IPS-18a (cell line): ENCODE results near the gene DGKH.

Experiments
- H3K27ac ChIP-seq: one replicate; pipeline ENCODE4 v1.5.1; 2013; ENCODE audit warnings: low read length
- H3K27me3 ChIP-seq: one replicate; pipeline ENCODE4 v1.6.1; 2013; ENCODE audit warnings: mild to moderate bottlenecking, low read length; ENCODE audit not compliant: control insufficient read depth, insufficient read depth
- H3K36me3 ChIP-seq: one replicate; pipeline ENCODE4 v1.6.1; 2013; ENCODE audit warnings: low read depth, low read length; ENCODE audit not compliant: control insufficient read depth
- H3K4me1 ChIP-seq: one replicate; pipeline ENCODE4 v1.6.1; 2013; ENCODE audit warnings: low read depth, low read length; ENCODE audit not compliant: control insufficient read depth
- H3K4me3 ChIP-seq: one replicate; pipeline ENCODE4 v1.5.1; 2013; ENCODE audit warnings: low read length
- H3K9ac ChIP-seq: one replicate; pipeline ENCODE4 v1.6.1; 2013; ENCODE audit warnings: mild to moderate bottlenecking, low read length, moderate library complexity
- H3K9me3 ChIP-seq: one replicate; pipeline ENCODE4 v1.6.1; 2013; ENCODE audit warnings: low read depth, low read length; ENCODE audit not compliant: control insufficient read depth

Gene DGKH

GRCh38 chr13:42174344-42175162, 126.1 kb downstream of the DGKH start:
- no peak overlapping the region for H3K27ac ChIP-seq
- H3K9ac ChIP-seq, result no peak overlapping the region
- no peaks in the 10 kb centered on the region for H3K9me3 ChIP-seq
- H3K4me1 ChIP-seq, result peaks cover 11% of the 10 kb centered on the region
- no peaks in the 10 kb centered on the region for H3K36me3 ChIP-seq
- no peak overlapping the region for H3K4me3 ChIP-seq
- H3K27me3 ChIP-seq, result peaks cover 6% of the 10 kb centered on the region

- Histone ChIP-seq H3K9me3 (no peaks in the 10 kb centered on the region), H3K27ac (no peak overlapping the region), H3K9ac (no peak overlapping the region), H3K4me1 (peaks cover 7% of the 10 kb centered on the region), H3K4me3 (no peak overlapping the region), H3K36me3 (no peaks in the 10 kb centered on the region), H3K27me3 (peaks cover 2% of the 10 kb centered on the region)
Observed at GRCh38 chr13:42176294-42176693, 127.8 kb downstream of the DGKH start.

DNA sequence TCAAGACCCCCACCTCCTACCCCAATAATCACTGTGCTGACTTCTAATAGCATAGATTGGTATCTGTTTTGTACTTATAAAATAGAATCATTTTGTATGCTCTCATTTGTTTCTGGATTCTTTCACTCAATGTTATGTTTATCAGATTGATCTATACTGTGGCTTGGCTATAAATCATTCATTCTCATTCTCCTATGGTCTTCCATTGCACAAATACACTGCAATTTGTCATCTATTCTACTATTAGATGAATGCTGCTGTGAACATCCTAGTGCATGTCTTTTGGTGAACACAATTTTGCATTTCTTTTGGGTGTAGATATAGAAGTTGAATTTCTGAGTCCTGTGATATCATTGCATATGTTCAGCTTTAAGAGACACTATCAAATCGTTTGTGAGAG, 128.7 kb downstream of the DGKH start:
- H3K9ac ChIP-seq, result no peak overlapping the region
- H3K27me3 ChIP-seq, result no peaks in the 10 kb centered on the region
- peaks cover 7% of the 10 kb centered on the region for H3K4me1 ChIP-seq
- H3K36me3 ChIP-seq, result no peaks in the 10 kb centered on the region
- H3K4me3 ChIP-seq, result no peak overlapping the region
- no peak overlapping the region for H3K27ac ChIP-seq
- H3K9me3 ChIP-seq, result no peaks in the 10 kb centered on the region

- H3K4me1 ChIP-seq, result peaks cover 5% of the 10 kb centered on the region
- H3K4me3 ChIP-seq, result no peak overlapping the region
- H3K9me3 ChIP-seq, result no peaks in the 10 kb centered on the region
- no peak overlapping the region for H3K9ac ChIP-seq
- no peaks in the 10 kb centered on the region for H3K36me3 ChIP-seq
- H3K27me3 ChIP-seq, result no peaks in the 10 kb centered on the region
- H3K27ac ChIP-seq, result no peak overlapping the region
Observed at GRCh38 chr13:42181381-42181953, 133.0 kb downstream of the DGKH start.

- H3K36me3 ChIP-seq, result no peaks in the 10 kb centered on the region
- H3K4me3 ChIP-seq, result no peak overlapping the region
- no peak overlapping the region for H3K27ac ChIP-seq
- no peaks in the 10 kb centered on the region for H3K27me3 ChIP-seq
- H3K9ac ChIP-seq, result no peak overlapping the region
- H3K9me3 ChIP-seq, result no peaks in the 10 kb centered on the region
- H3K4me1 ChIP-seq, result no peaks in the 10 kb centered on the region
Observed at GRCh38 chr13:42189061-42189460, 140.6 kb downstream of the DGKH start.

GRCh38 chr13:42190529-42190928, 142.1 kb downstream of the DGKH start:
- no peaks in the 10 kb centered on the region for H3K4me1 ChIP-seq

DNA sequence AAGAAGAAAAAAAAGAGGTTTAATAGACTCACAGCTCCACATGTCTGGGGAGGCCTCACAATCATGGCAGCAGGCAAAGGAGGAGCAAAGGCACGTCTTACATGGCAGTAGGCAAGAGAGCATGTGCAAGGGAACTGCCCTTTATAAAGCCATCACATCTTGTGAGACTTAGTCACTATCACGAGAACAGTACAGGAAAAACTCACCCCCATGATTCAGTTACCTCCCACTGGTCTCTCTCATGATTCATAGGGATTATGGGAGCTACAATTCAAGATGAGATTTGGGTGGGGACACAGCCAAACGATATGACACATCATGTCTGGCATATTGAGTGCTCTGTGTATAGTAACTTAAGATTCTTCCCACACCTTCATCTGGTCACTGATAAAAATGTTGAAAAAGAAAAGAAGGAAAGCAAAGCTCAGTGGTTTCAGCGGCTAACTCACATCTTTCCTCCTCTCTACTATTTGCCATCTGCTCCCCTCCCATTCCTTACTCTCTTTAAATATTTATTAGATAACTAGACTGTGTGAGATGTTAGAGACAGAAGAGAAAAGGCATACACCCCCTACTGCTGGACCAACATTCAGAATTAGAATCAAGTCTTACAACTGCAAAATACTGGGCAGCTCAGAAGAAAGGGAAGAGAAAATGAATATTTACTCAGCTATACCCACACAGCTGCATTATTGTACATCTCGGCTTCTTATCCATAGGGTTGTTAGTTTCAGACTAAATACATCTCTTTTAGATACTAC, 163.4 kb downstream of the DGKH start:
- Histone ChIP-seq H3K27me3 (no peaks in the 10 kb centered on the region), H3K36me3 (peaks cover 4% of the 10 kb centered on the region), H3K9me3 (no peaks in the 10 kb centered on the region), H3K27ac (no peak overlapping the region), H3K4me1 (peaks cover 7% of the 10 kb centered on the region), H3K4me3 (no peak overlapping the region), H3K9ac (no peak overlapping the region)

More at GRCh38 chr13:42190529-42190928, 142.1 kb downstream of the DGKH start:
- Histone ChIP-seq H3K9ac (no peak overlapping the region), H3K4me3 (no peak overlapping the region), H3K9me3 (no peaks in the 10 kb centered on the region), H3K27ac (no peak overlapping the region), H3K36me3 (peaks cover under 1% of the 10 kb centered on the region), H3K27me3 (no peaks in the 10 kb centered on the region)

DNA sequence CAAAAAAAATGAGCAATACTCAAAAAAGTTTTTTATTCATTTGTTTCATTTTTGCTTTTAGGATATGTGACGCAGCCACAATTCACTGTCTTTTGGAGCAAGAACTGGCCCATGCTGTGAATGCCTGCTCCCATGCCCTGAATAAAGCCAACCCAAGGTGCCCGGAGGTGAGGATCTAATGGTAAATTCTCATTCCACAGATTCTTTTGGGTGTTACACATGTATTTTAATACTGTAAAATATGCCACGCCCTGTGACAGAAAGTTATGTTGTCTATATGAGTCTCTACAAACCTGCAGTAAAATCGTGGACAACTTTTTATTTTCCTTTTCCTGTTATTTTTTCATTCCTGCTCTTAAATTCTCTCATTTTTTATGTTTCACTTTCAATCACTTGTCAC, 166.0 kb downstream of the DGKH start:
- no peak overlapping the region for H3K4me3 ChIP-seq
- no peak overlapping the region for H3K27ac ChIP-seq
- H3K9me3 ChIP-seq, result no peaks in the 10 kb centered on the region
- peaks cover 5% of the 10 kb centered on the region for H3K36me3 ChIP-seq
- peaks cover 7% of the 10 kb centered on the region for H3K4me1 ChIP-seq
- no peaks in the 10 kb centered on the region for H3K27me3 ChIP-seq
- no peak overlapping the region for H3K9ac ChIP-seq

- peaks cover 3% of the 10 kb centered on the region for H3K36me3 ChIP-seq
- H3K27me3 ChIP-seq, result no peaks in the 10 kb centered on the region
- no peak overlapping the region for H3K9ac ChIP-seq
- H3K9me3 ChIP-seq, result no peaks in the 10 kb centered on the region
- peaks cover 16% of the 10 kb centered on the region for H3K4me1 ChIP-seq
- H3K27ac ChIP-seq, result no peak overlapping the region
- H3K4me3 ChIP-seq, result no peak overlapping the region
Observed at GRCh38 chr13:42215578-42216421, 167.4 kb downstream of the DGKH start.

GRCh38 chr13:42216422-42216735, 167.9 kb downstream of the DGKH start:
- Histone ChIP-seq H3K9ac (no peak overlapping the region), H3K27me3 (no peaks in the 10 kb centered on the region), H3K4me1 (peaks cover 22% of the 10 kb centered on the region), H3K9me3 (no peaks in the 10 kb centered on the region), H3K4me3 (no peak overlapping the region), H3K27ac (no peak overlapping the region), H3K36me3 (peaks cover 3% of the 10 kb centered on the region)

DNA sequence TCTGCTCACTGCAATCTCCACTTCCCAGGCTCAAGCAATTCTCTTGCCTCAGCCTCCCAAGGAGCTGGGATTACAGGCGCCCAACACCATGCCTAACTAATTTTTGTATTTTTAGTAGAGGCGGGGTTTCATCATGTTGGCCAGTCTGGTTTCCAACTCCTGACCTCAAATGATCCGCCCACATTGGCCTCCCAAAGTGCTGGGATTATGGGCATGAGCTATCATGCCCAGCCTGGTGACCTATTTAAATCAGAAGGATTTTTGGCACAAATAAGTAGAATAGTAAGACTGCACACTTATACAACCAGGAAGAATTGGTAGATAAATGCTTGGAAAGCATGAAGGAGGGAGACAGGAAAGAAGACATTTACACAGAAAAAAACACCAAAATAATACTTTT, 170.1 kb downstream of the DGKH start:
- Histone ChIP-seq H3K9ac (no peak overlapping the region), H3K4me3 (no peak overlapping the region), H3K4me1 (peaks cover 25% of the 10 kb centered on the region), H3K27me3 (no peaks in the 10 kb centered on the region), H3K9me3 (no peaks in the 10 kb centered on the region), H3K36me3 (peaks cover 3% of the 10 kb centered on the region), H3K27ac (no peak overlapping the region)
